GM12878 (cell line): ENCODE measurements around the gene DLG2. TPM values are rescaled to one million over a fixed set of nuclear protein-coding genes. Genes with fewer than 3 reads are reported as not detected.

Source experiments
- ATAC-seq: fragments of 200-7000 bp; cut with Tn5 transposase; 3 replicates; pipeline ENCODE4 v1.9.1; 2020; ENCODE audit warnings: mild to moderate bottlenecking, moderate library complexity
- BruUV-seq: library from RNA; stranded (reverse); fragments of 400-500 nt; replicated peaks from 2 replicates; lab custom pipeline; 2021; lab: Mats Ljungman, UMichigan
- CTCF ChIA-PET: fragments of 300-600 bp; sonication (Branson Sonifier 250); formaldehyde crosslinking; extraction: SDS; loops from one replicate; lab custom pipeline; 2021; ENCODE audit warnings: inconsistent platforms; lab: Yijun Ruan, JAX
- POLR2A ChIA-PET: fragments of 350-600 bp; formaldehyde crosslinking; extraction: SDS; loops from one replicate; lab custom pipeline; 2021; ENCODE audit warnings: inconsistent platforms; lab: Charles Lee
- RAD21 ChIA-PET: fragments of 300-600 bp; sonication (Branson Sonifier 250); formaldehyde crosslinking; loops from one replicate; lab custom pipeline; 2023; ENCODE audit warnings: antibody characterized with exemption; ENCODE audit not compliant: unreplicated experiment; lab: Charles Lee
- SMC1A ChIA-PET: fragments of 300-600 bp; sonication (Branson Sonifier 250); formaldehyde crosslinking; loops from one replicate; lab custom pipeline; 2023; ENCODE audit not compliant: unreplicated experiment, uncharacterized antibody; lab: Charles Lee
- DNase-seq: peaks from one replicate; pipeline ENCODE4 v3.0.0-alpha.2; 2011; ENCODE audit warnings: low read depth, low spot score
- FAIRE-seq: peaks from 3 replicates; lab custom pipeline; 2011; peaks lifted over from hg19 to GRCh38; lab: Jason Lieb, UNC
- H2AFZ ChIP-seq: 2 replicates; pipeline ENCODE4 v1.6.0; 2011; ENCODE audit warnings: low read depth, low read length, control low read depth; ENCODE audit not compliant: control insufficient read depth
- H3K27ac ChIP-seq: 2 replicates; pipeline ENCODE4 v1.5.1; 2011; ENCODE audit warnings: control low read depth; ENCODE audit not compliant: control insufficient read depth, insufficient read depth
- H3K27me3 ChIP-seq, 2 experiments: replicated peaks in 1 of 2; 2 replicates each; pipeline versions ENCODE4 v1.6.0 to v1.6.1; 2011; ENCODE audit warnings: low read length in 1 of 2; ENCODE audit not compliant: control insufficient read depth in 2 of 2, insufficient read depth in 2 of 2
- H3K36me3 ChIP-seq, 2 experiments: 2 replicates each; pipeline ENCODE4 v1.5.1; 2011; ENCODE audit warnings: low read length in 1 of 2; ENCODE audit not compliant: control insufficient read depth in 2 of 2, insufficient read depth in 2 of 2
- H3K4me1 ChIP-seq: 2 replicates; pipeline ENCODE4 v1.6.1; 2011; ENCODE audit warnings: mild to moderate bottlenecking, low read length, moderate library complexity, mixed read lengths; ENCODE audit not compliant: control insufficient read depth, insufficient read depth
- H3K4me2 ChIP-seq: 2 replicates; pipeline ENCODE4 v1.6.0; 2011; ENCODE audit warnings: control low read depth; ENCODE audit not compliant: control insufficient read depth, insufficient read depth
- H3K4me3 ChIP-seq: fragments of 200-600 bp; sonication (generic); 2 replicates; pipeline ENCODE4 v1.5.1; 2016
- H3K79me2 ChIP-seq: 2 replicates; pipeline ENCODE4 v1.6.0; 2011; ENCODE audit warnings: low read length; ENCODE audit not compliant: control insufficient read depth, insufficient read depth
- H3K9ac ChIP-seq: 2 replicates; pipeline ENCODE4 v1.8.0; 2011; ENCODE audit warnings: low read length, control low read depth, mixed read lengths; ENCODE audit not compliant: control insufficient read depth, insufficient read depth
- H3K9me3 ChIP-seq: replicated peaks from 3 replicates; pipeline ENCODE4 v1.5.1; 2011; ENCODE audit warnings: mild to moderate bottlenecking, low read length; ENCODE audit not compliant: control insufficient read depth, insufficient read depth
- H4K20me1 ChIP-seq: 2 replicates; pipeline ENCODE4 v1.6.0; 2011; ENCODE audit not compliant: control insufficient read depth, insufficient read depth
- CHD1 ChIP-seq: IDR thresholded peaks from 2 replicates; pipeline ENCODE4 v1.6.1; 2012; ENCODE audit warnings: low read depth, low read length, improper control_type of control experiment
- DPF2 ChIP-seq: fragments of 450-650 bp; IDR thresholded peaks from 2 replicates; pipeline ENCODE4 v1.6.1; 2017; ENCODE audit warnings: mild to moderate bottlenecking
- IKZF2 ChIP-seq, 2 experiments: fragments of 450-650 bp; IDR thresholded peaks; 2 replicates each; pipeline ENCODE4 v1.6.1; 2017; ENCODE audit warnings: mild to moderate bottlenecking in 2 of 2, moderate library complexity in 2 of 2
- MXI1 ChIP-seq: fragments of 150-350 bp; IDR thresholded peaks from 2 replicates; pipeline ENCODE4 v1.6.1; 2011; ENCODE audit warnings: low read depth, mild to moderate bottlenecking, inconsistent platforms, low read length, improper control_type of control experiment
- SREBF2 ChIP-seq: IDR thresholded peaks from 2 replicates; pipeline ENCODE4 v1.6.1; 2012; ENCODE audit warnings: mild to moderate bottlenecking, low read length
- TBL1XR1 ChIP-seq: IDR thresholded peaks from 2 replicates; pipeline ENCODE4 v1.6.1; 2012; ENCODE audit warnings: low read depth, low read length, improper control_type of control experiment
- TCF7 ChIP-seq: IDR thresholded peaks from 2 replicates; pipeline ENCODE4 v1.6.1; 2014; ENCODE audit warnings: antibody characterized with exemption, borderline replicate concordance
- WGBS: methylation state at CpG from one replicate; pipeline ENCODE4 v1.1.6; 2016; ENCODE audit warnings: low lambda C conversion rate; ENCODE audit not compliant: insufficient replicate concordance, insufficient coverage; ENCODE audit errors: missing lambda C conversion rate; 5-methylcytosine and 5-hydroxymethylcytosine counted together
- in situ Hi-C: fragments of 300-500 bp; cut with MboI; formaldehyde crosslinking; loops from 9 replicates; pipeline ENCODE4 v1.14.3; 2018; ENCODE audit warnings: mixed read lengths
- intact Hi-C: fragments of 100-400 bp; cut with micrococcal nuclease; formaldehyde crosslinking; loops from one replicate; pipeline ENCODE4 v1.14.2; 2022; ENCODE audit not compliant: unreplicated experiment
- polyA plus RNA-seq, 11 experiments: library from polyadenylated mRNA; depleted of rRNA in 4 of 11; unstranded in 6 of 11; stranded (reverse) in 5 of 11; fragments of >200 nt; fragmentation: Nextera tagmentation in 4 of 11; fragmentation: Illumina TruSeq in 1 of 11; extraction: Ambion mirVana in 4 of 11; extraction: Trizol in 1 of 11; gene quantifications; 1 replicate in 1 of 11; 2 replicates in 10 of 11; pipeline versions ENCODE4 v1.2.1 to v1.2.3, GENCODE V29; 2011 to 2016; ENCODE audit warnings: inconsistent platforms in 2 of 11, missing spikeins in 2 of 11, low read depth in 1 of 11
- total RNA-seq, 4 experiments: library from RNA; depleted of rRNA in 3 of 4; stranded (reverse); fragments of >200 nt in 3 of 4; fragmentation: Illumina TruSeq in 1 of 4; extraction: Trizol in 1 of 4; gene quantifications; 2 replicates each; pipeline versions ENCODE4 v1.2.1 to v1.2.3, GENCODE V29; 2013 to 2021
- TF ChIP-seq, protein P1 (sequence below): fragments of 450-650 bp; formaldehyde crosslinking; IDR thresholded peaks from 2 replicates; pipeline ENCODE4 v1.4.0; 2020; ENCODE audit warnings: mild to moderate bottlenecking, moderate library complexity
- TF ChIP-seq, protein P2 (sequence below): fragments of 450-650 bp; IDR thresholded peaks from 2 replicates; pipeline ENCODE4 v1.6.1; 2016; ENCODE audit warnings: mild to moderate bottlenecking, moderate library complexity, borderline replicate concordance

The DLG2 gene
- total and polyA plus RNA-seq, 10 of the 15 experiments (the other 5 are each of a cell fraction or from before 2014, with no cell fraction given), result 0.09 to 0.98 (median 0.35) TPM

DNA sequence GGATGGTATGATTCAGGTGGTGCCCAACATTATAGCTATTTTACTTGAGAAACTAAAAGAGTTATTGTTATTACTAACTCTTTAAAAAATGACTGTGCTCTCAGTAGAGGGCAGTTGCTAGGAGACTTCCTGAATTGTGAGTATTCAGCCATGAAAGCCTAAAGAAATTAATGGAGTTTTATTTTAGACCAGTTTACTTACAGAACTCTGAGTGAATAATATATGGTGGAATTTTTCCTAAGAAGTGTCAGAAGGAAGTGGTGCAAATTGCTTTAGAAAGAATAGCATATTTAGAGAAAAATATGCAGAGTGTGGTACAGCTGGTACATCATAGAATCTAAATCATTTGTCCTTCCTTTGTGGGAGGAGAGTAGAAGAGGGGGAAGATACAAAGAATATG, 1651.1 kb downstream of the DLG2 start:
- DNase-seq (no peak), ATAC-seq (peak; percentile 51; the same call in 2 of the 3 replicates), FAIRE-seq (no peak)
- Histone ChIP-seq H3K4me2 (no peak overlapping the region), H3K27ac (no peak overlapping the region), H3K9ac (no peak overlapping the region), H3K27me3 (no peaks in the 10 kb centered on the region), H3K36me3 (no peaks in the 10 kb centered on the region), H3K9me3 (no peaks in the 10 kb centered on the region), H3K4me1 (peaks cover under 1% of the 10 kb centered on the region; the same call in 1 of the 2 replicates), H2AFZ (no peak overlapping the region), H4K20me1 (no peaks in the 10 kb centered on the region), H3K79me2 (no peaks in the 10 kb centered on the region)
- intact Hi-C loops, result loop anchor here (10.0 kb wide), 1 partner anchor 691 kb away; the partner anchor contains the start of gene CCDC90B
- RAD21 ChIA-PET, result no interaction called here
- POLR2A ChIA-PET, result no interaction called here
- CTCF ChIA-PET, result no interaction called here
- SMC1A ChIA-PET, result no interaction called here
- TF ChIP-seq TBL1XR1 (no peak), DPF2 (no peak), IKZF2 (IDR thresholded peaks at IDR 0.05) (no peak)
- TF ChIP-seq, protein P1, sequence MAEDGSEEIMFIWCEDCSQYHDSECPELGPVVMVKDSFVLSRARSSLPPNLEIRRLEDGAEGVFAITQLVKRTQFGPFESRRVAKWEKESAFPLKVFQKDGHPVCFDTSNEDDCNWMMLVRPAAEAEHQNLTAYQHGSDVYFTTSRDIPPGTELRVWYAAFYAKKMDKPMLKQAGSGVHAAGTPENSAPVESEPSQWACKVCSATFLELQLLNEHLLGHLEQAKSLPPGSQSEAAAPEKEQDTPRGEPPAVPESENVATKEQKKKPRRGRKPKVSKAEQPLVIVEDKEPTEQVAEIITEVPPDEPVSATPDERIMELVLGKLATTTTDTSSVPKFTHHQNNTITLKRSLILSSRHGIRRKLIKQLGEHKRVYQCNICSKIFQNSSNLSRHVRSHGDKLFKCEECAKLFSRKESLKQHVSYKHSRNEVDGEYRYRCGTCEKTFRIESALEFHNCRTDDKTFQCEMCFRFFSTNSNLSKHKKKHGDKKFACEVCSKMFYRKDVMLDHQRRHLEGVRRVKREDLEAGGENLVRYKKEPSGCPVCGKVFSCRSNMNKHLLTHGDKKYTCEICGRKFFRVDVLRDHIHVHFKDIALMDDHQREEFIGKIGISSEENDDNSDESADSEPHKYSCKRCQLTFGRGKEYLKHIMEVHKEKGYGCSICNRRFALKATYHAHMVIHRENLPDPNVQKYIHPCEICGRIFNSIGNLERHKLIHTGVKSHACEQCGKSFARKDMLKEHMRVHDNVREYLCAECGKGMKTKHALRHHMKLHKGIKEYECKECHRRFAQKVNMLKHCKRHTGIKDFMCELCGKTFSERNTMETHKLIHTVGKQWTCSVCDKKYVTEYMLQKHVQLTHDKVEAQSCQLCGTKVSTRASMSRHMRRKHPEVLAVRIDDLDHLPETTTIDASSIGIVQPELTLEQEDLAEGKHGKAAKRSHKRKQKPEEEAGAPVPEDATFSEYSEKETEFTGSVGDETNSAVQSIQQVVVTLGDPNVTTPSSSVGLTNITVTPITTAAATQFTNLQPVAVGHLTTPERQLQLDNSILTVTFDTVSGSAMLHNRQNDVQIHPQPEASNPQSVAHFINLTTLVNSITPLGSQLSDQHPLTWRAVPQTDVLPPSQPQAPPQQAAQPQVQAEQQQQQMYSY, result no peak
- TF ChIP-seq, all 136 proteins: peak for 0
- in situ Hi-C loops, result no loop called here
- no TSS peak for BruUV-seq
- H3K4me3 ChIP-seq, result no peak overlapping the region

DNA sequence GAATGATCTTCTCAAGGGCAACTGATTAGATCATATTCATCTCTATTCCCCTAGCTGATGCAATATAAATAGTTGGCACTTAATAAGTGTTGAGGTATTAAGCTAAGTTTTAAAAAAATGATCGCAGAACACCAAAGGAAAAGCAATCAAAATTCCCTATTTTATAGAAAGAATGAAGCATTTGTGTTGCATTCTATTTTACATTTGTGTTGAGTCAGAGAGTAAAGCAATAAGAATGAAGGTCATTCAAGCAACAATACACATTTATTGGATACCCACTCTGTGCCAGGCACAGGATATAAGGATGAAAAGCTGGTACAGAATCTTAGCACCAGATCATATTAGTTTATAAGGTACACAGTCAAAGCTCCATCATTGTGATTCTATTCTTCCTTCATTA, 1654.6 kb downstream of the DLG2 start:
- CTCF ChIA-PET, result no interaction called here
- H4K20me1 ChIP-seq, result no peaks in the 10 kb centered on the region
- TF ChIP-seq CHD1 (no peak), TCF7 (no peak), MXI1 (no peak), SREBF2 (no peak)
- TF ChIP-seq, protein P2, sequence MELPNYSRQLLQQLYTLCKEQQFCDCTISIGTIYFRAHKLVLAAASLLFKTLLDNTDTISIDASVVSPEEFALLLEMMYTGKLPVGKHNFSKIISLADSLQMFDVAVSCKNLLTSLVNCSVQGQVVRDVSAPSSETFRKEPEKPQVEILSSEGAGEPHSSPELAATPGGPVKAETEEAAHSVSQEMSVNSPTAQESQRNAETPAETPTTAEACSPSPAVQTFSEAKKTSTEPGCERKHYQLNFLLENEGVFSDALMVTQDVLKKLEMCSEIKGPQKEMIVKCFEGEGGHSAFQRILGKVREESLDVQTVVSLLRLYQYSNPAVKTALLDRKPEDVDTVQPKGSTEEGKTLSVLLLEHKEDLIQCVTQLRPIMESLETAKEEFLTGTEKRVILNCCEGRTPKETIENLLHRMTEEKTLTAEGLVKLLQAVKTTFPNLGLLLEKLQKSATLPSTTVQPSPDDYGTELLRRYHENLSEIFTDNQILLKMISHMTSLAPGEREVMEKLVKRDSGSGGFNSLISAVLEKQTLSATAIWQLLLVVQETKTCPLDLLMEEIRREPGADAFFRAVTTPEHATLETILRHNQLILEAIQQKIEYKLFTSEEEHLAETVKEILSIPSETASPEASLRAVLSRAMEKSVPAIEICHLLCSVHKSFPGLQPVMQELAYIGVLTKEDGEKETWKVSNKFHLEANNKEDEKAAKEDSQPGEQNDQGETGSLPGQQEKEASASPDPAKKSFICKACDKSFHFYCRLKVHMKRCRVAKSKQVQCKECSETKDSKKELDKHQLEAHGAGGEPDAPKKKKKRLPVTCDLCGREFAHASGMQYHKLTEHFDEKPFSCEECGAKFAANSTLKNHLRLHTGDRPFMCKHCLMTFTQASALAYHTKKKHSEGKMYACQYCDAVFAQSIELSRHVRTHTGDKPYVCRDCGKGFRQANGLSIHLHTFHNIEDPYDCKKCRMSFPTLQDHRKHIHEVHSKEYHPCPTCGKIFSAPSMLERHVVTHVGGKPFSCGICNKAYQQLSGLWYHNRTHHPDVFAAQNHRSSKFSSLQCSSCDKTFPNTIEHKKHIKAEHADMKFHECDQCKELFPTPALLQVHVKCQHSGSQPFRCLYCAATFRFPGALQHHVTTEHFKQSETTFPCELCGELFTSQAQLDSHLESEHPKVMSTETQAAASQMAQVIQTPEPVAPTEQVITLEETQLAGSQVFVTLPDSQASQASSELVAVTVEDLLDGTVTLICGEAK, result no peak

More for the DNA sequence above, 1654.6 kb downstream of the DLG2 start:
- 33% methylated on average over 1 of the region's 1 CpG for WGBS
- ATAC-seq (no peak), FAIRE-seq (no peak), DNase-seq (no peak)
- Histone ChIP-seq H3K4me2 (no peak overlapping the region), H2AFZ (no peak overlapping the region), H3K9ac (no peak overlapping the region), H3K79me2 (no peaks in the 10 kb centered on the region), H3K4me1 (peaks cover 6% of the 10 kb centered on the region; the same call in 1 of the 2 replicates), H3K27me3 (no peaks in the 10 kb centered on the region), H3K9me3 (no peaks in the 10 kb centered on the region), H3K4me3 (no peak overlapping the region), H3K27ac (no peak overlapping the region), H3K36me3 (no peaks in the 10 kb centered on the region)
- BruUV-seq, result no TSS peak
- intact Hi-C loops, result loop anchor here (5.0 to 10.0 kb wide), 2 partner anchors 270 to 688 kb away; partner anchors contain the start of gene CCDC90B
- ChIA-PET SMC1A (no interaction called here), POLR2A (no interaction called here), RAD21 (no interaction called here)
- in situ Hi-C loops, result no loop called here
